GM15510 (cell line): ENCODE results near the gene GTPBP3.

Experiments used
- POLR2A ChIP-seq: IDR thresholded peaks from 3 replicates; pipeline ENCODE4 v1.6.1; 2011; ENCODE audit warnings: borderline replicate concordance; ENCODE audit not compliant: insufficient read length; ENCODE audit errors: extremely low read depth

Gene GTPBP3

GRCh38 chr19:17340302-17340870, 3.0 kb downstream of the GTPBP3 start:
- no peak for TF ChIP-seq POLR2A

DNA sequence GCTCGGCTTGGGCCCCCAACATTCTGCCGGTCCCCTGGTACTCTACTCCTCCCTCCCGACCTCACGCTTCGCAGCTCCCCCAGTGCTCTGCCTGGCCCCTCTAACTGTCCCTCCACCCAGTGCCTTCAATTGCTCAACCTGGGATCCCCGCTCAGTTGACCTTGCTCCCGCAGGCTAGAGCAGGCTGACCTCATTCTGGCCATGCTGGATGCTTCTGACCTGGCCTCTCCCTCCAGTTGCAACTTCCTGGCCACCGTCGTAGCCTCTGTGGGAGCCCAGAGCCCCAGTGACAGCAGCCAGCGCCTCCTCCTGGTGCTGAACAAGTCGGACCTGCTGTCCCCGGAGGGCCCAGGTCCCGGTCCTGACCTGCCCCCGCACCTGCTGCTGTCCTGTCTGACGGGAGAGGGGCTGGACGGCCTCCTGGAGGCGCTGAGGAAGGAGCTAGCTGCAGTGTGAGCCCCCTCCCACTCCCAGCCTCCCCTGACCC, 3.6 kb downstream of the GTPBP3 start:
- no peak for TF ChIP-seq POLR2A

DNA sequence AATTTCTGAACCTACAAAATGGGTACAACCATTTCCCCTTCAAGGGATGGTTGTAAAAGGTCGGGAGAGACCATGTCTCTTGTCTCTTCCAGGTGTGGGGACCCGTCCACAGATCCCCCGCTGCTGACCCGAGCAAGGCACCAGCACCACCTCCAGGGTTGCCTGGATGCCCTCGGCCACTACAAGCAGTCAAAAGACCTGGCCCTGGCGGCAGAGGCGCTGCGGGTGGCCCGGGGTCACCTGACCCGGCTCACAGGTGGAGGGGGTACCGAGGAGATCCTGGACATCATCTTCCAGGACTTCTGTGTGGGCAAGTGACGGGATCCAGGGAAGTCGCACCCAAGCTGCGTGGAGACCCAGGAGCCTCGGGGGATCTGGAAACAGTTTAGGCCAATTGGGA, 4.0 kb downstream of the GTPBP3 start:
- no peak for TF ChIP-seq POLR2A

DNA sequence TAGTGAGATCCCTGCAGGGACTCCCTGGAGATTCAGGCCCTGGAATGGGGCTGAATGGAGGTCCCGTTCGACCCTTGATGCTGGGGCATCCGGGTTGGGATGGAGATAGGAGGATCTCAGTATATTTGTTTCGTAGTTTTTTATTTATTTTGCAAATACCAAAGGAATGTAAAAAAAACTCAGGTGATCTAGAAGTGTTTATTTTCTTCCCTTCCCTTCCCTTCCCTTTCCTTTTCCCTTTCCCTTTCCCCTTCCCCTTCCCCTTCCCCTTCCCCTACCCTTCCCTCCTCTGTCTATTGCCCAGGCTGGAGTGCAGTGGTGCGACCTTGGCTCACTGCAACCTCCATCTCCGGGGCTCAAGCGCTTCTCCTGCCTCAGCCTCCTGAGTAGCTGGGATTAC, 4.5 kb downstream of the GTPBP3 start:
- no peak for TF ChIP-seq POLR2A

GRCh38 chr19:17346109-17346671, 8.8 kb downstream of the GTPBP3 start:
- no peak for TF ChIP-seq POLR2A

DNA sequence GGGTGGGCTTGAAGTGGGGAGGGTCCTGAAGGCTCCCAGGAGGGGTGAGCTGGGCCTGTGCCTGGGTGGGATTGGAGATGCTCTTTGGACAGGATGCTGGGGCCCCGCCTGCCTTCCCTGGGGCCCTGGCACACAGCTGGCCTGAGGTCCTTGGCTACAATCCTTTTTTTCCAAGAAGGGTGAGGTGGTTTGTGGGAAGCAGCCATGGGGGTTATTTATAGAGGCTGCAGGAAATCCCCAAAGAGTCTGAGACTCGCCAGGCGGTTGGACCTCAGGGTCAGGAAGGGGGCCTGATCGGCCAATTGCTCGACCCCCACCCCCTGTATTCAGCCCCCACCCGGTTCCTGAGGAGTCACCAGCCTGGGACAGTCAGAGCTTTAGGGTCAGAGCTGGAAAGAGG, 10.0 kb downstream of the GTPBP3 start:
- TF ChIP-seq POLR2A, result no peak

- TF ChIP-seq POLR2A, result no peak
Measured at GRCh38 chr19:17347877-17348276, 10.5 kb downstream of the GTPBP3 start.

GRCh38 chr19:17348700-17349099, 11.3 kb downstream of the GTPBP3 start:
- TF ChIP-seq POLR2A, result no peak

GRCh38 chr19:17351815-17352435, 14.6 kb downstream of the GTPBP3 start:
- no peak for TF ChIP-seq POLR2A

DNA sequence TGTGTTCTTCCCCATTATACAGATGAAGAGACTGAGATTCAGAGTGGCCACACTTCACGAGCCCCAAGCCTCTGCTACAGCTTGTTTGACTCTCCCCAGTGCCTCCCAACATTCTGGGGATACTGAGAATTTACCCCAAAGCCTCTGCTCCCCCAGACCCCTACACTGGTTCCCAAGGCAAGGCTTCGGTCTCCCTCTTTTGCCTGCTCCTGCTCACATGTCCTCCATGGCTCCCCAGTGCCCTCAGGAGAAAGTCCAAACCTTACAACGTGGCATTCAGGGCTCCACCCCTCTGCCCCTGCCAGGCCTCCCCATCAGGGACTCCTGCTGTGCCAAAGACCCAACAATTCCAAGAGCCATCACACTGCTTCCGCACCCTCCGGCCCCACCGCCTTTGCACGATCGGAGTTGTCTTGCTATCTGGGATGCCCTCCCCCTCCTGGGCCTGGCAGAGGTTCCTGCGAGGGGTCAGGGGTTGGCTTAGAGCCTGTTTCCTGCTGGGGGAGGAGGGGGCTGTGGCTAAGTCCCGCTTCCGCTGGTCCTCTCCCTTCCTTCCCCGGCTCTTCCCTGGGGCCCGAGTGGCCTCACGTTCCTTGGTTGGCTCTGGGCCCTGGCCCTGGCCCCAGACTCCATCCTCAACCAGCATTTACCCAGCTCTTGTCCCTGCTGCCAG, 15.4 kb downstream of the GTPBP3 start:
- no peak for TF ChIP-seq POLR2A

DNA sequence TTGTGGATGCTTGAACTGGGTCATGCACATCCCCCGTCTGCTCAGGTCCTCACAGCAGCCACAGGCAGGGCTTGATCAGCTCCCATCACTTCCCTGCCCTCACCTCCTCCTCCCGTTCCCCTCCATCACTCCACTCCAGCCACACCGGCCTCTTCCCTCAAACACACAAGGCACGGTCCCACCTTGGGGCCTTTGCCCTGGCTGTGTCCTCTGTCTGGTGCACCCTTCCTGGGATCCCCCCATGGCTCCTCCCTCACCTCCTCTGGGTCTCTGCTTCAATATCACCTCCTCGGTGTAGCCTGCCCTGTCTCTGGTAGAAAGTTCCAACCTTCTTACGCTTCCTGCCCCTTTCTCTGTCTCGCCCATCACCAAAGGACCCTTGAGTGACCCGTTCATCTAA, 16.0 kb downstream of the GTPBP3 start:
- no peak for TF ChIP-seq POLR2A

GRCh38 chr19:17357078-17357666, 19.8 kb downstream of the GTPBP3 start:
- no peak for TF ChIP-seq POLR2A

DNA sequence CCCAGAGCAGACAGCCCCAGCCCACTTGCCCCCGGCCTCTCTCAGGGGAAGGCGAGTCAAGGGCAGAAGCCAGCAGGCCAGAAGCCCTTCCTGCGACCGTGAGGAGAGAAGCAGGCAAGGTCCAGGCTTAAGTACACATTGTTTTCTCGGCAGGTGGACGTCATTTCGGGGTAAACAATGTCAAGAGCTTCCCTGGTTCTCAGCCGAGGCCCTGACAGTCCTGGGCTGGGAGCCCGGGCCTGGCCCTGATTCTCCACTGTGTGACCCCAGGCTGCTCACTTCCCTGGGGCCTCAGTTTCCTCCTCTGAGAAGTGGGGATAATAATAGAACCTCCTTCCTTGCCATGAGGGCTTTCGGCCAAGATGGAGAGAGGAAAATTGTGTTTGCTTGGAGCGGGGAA, 20.4 kb downstream of the GTPBP3 start:
- no peak for TF ChIP-seq POLR2A

DNA sequence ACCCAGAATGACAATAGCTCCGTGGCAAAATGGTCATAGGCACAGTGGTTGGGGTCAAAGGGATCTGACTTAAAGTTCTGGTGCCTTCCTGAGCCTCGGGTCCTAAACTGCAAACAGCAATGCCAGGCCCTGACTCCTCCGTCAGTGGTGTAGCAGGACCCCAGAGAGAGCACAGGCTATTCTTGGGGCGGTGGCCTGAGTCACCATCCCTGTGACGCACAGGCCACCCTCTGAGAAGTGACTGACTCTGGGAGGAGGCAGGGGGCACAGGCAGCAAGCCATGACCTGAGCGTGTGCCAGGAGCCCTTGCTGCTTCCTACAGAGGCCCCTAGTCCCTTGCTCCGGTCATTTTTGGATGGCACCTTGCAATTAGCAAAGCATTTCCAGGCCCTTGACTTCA, 21.0 kb downstream of the GTPBP3 start:
- TF ChIP-seq POLR2A, result no peak
